Activated CD4-positive, alpha-beta T cell treated with anti-CD3 and anti-CD28 coated beads, Interleukin-2, amount 50 U/mL, for 24 hours (primary cell): ENCODE results near the gene TRMT112.
A peak's percentile ranks its signal among the peaks of the same experiment; 100 is the strongest.

ENCODE experiments used
- DNase-seq, 2 donors: peaks; one replicate each; pipeline ENCODE4 v3.0.0-alpha.2; 2020; ENCODE audit warnings: low read depth in 1 of 2, low spot score in 1 of 2

Gene TRMT112

DNA sequence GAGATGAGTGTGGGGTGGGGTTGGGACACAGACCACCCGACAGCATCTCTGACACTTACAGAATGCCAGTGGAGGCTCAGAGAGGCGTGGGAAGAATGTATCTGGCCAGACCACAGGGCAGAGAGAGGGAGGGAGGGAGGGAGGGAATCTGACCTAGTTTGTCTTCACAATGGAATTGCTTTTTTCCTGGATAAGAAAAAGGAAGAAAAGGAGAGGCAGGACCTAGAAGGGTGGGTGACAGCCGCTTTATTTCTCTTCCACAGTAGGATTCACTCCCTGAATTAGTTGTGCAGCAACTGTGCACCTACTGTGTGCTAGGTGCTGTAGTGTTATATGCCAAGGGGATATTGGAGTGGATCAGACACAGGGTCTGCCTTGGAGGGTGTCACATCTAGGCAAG, 22.6 kb downstream of the TRMT112 start:
- no peak for DNase-seq

- DNase-seq, result no peak
Observed at GRCh38 chr11:64292460-64293254, 24.7 kb downstream of the TRMT112 start.

- no peak for DNase-seq
Observed at GRCh38 chr11:64291752-64292459, 25.5 kb downstream of the TRMT112 start.

DNA sequence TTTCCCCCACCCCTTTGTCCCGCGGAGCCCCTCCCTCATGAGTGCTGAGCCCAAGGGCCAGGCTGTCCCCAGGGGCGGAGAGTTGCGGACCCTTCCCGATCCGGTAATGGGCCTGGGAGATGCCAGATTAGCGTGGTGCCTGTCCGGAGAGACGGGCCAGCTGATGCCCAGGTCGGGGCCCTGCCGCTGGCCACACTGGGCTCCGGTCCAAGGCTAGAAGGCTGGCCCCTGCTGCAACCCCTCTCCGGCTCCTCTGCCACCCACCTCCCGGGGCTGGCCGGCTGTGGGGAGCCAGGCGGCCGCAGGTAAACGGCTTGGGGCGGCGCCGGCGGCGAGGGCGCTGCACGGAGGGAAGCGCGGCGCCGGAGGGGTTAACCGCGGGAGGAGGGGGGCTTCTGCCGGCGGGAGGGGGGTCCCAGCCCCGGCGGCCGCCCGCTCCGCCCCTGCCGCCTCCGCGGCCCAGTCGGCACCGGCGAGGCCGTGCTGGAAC, 26.1 kb downstream of the TRMT112 start, which contains the start of gene KCNK4:
Gene KCNK4 (plus strand): TSS at position 41 of the 490 bp plus-strand sequence. CDS start 1,717 bp downstream, outside the sequence.
- DNase-seq, result no peak

- DNase-seq, result no peak
Observed at GRCh38 chr11:64290352-64291261, 26.8 kb downstream of the TRMT112 start.

GRCh38 chr11:64289002-64289564, 28.3 kb downstream of the TRMT112 start:
- DNase-seq, result no peak

DNA sequence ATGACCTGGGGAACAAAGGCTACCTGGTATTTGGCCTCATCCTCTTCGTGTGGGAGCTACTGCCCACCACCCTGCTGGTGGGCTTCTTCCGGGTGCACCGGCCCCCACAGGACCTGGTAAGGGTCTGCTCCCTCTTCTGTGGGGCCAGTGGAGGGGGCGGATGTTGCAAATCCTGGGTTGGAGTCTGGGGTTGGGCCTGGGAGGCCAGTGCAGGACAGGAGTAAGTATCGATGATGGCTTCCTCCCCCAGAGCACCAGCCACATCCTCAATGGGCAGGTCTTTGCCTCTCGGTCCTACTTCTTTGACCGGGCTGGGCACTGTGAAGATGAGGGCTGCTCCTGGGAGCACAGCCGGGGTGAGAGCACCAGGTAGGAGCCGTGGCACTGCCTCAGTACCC, 29.0 kb downstream of the TRMT112 start:
- no peak for DNase-seq

DNA sequence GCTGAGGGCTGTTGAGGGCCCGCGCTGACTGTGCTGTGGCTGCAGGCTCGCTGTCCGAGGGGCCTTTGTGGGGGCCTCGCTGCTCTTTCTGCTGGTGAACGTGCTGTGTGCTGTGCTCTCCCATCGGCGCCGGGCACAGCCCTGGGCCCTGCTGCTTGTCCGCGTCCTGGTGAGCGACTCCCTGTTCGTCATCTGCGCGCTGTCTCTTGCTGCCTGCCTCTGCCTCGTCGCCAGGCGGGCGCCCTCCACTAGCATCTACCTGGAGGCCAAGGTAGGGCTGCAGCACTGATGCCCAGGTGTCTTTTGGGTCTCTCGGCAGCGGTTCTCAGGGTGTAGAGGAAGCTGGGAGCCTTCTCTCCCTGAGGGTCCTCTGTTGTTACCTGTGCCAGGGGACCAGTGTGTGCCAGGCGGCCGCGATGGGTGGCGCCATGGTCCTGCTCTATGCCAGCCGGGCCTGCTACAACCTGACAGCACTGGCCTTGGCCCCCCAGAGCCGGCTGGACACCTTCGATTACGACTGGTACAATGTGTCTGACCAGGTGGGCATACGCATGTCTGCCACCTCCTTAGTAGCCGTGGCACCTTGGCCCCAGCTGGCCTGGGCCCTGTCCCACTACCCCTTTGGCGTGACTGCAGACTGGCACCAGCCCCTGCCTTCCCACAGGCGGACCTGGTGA, 29.5 kb downstream of the TRMT112 start:
- DNase-seq, result no peak

GRCh38 chr11:64286801-64287159, 30.6 kb downstream of the TRMT112 start:
- DNase-seq, result no peak

GRCh38 chr11:64285885-64286800, 31.2 kb downstream of the TRMT112 start:
- no peak for DNase-seq

DNA sequence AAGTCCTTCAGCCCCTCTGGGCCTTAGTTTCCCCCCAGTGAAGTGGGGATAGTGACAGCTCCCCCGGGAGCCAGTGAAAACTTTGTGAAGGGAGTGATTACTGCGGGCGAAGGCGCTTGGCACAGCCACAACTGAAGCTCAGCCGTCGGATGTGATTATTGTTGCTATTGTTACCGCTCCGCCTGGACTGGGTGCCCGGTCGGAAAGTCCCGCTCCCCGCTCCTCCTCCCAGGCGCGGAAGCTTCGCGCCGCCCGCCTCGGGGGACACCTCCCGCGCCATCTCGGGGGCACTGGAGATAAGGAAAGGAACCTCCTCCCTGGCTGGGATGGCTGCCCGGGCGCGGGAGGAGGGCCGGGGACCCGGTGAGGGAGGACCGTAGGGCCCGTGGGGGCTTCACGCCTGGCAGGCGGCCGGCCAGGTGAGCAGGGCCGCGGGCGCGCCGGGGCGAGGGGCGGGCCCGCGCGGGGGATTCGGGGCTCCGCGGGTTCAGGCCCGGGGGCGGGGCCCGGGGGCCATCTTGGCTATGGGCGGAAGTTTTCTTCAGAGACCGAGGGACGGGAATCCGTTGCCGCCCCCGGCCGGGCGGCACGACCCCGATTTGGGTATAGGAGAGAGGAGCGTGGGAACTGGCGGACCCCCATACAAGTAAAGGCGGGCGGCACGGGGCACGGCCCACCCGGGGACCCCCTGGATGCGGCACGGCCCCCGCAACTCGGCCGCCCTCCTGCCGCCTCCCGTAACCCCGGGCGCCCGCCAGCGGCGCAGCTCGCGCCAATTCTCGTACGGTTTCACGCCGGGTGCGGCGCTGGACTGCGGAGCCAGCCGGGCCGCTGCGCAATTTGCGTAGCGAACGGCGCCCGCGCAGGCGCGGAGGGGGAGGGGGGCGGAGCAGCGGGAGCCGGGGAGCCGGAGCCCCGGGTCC, 32.1 kb downstream of the TRMT112 start, which contains the start of gene GPR137:
Gene GPR137 (plus strand): TSS at position 887 of the 923 bp plus-strand sequence. CDS start 677 bp downstream, outside the sequence.
- DNase-seq, result peak; percentile 80 to 97

DNA sequence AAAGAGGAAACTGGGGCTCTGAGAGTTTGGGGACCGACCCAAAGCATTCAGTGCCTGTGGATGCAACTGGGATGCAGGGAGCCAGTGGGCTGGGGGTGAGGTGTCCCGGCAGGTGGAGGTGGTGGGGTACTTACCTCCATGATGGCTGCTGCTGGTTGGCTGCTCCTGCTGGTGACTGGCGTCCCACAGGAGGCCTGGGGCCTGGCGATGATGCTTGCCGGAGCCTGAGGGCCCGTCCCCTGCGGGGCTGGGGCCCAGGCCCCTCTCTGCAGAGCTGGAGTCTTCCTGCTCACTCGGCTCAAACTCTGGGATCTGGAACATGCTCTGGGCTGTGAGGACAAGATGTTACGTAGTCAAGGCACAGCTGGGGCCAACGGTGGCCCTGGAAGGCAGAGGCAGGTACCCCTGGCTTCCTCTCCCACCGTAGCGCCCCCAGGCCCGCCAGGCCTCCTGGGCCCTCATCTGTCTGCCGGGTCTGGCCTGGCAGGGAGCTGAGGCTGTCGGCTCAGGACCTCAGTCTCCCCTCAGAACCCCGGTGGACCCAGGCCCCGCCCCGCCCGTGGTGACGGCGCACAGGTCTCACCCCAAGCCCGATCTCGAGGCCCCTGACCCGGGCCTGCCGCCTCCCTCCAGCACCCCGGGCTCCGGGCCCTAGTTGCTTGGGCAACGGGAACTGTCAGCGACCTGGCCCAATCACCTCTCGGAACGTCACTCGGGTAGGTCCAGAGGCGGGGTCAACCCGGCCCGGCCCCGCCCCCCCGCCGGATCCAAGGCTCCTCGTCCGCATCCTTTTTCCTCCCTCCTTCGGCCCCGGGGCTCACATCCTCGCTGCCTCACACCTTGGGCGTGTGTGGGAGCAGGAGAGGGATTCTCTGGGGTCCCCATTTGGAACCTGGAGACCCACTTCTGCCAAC, 33.1 kb downstream of the TRMT112 start, which contains the start of gene BAD:
Gene BAD (minus strand): TSS at position 618 of the 914 bp plus-strand sequence. CDS start 297 bp downstream, at position 321.
- DNase-seq, result peak; percentile 81 to 90

DNA sequence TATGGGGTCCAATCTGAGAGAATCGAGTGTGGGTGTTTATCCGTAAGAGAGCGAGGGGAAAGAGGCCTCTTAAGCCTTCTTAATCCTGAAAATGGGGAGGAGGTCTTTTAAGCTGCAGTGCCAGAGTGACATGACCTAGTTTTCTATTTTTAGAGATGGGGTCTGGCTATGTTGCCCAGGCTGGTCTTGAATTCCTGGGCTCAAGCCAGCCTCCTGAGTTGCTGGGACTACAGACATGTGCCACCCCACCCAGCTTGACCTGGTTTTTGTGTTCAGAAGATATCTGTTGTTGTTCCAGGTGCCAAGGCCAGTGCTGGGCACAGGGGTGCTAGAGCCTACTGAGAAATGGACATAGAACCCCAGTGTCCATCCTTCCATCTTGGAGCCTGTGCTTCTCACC, 34.3 kb downstream of the TRMT112 start:
- no peak for DNase-seq

DNA sequence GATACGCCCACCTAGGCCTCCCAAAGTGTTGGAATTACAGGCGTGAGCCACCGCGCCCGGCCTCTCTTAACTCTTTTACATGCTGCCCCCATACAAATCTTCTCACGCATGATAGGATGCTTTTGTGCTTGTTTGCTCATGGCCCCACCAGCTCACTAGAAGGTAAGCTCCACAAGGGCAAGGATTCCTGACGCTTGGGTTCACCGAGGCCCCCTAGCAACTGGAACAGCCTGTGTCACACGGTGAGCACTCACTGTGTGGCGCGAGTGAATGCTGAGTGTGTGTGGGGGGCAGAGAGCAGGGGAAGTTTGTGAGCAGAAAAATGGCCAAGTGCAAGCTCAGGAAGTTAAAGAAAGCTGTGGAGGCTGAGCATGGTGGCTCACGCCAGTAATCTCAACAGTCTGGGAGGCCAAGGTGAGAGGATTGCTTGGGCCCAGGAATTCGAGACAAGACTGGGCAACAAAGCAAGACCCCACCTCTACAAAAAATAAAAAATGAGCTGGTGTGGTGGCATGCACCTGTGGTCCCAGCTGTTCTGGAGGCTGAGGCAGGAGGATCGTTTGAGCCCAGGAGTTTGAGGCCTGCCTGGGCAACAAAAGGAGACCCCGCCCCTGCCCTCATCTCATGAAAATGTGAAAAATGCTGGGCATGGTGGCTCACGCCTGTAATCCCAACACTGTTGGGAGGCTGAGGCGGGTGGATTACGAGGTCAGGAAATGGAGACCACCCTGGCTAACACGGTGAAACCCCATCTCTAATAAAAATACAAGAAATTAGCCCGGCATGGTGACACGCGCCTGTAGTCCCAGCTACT, 35.2 kb downstream of the TRMT112 start:
- no peak for DNase-seq

DNA sequence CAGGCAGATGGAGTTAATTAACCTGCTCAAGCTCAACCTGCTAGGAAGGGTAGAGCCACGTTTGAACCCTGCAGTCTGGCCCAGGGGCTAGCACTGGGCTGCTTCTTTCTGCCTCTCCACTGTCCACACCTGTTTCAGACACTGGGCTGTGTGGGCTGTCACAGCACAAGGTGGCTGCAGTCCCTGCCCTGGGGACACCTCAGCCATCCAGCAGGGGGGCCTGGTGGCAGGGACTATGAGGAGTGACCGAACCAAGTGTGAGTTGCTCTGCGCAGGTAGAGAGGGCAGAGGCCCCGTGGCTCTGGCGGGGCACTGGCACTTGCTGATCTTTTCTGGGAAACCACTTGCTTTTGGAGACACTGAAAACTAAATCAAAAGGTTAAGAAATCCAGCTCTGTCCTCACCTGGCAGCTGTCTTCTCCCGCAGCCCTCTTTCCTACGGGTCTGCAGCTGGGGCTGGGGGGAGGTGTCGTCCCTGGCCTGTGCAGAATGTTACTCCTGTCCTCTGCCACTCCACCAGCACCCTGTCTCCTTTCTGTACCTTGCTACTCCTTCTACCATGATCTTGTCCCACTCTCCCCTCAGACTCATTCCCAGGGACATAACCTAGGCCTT, 38.7 kb downstream of the TRMT112 start:
- DNase-seq, result no peak
